Naive thymus-derived CD4-positive, alpha-beta T cell (primary cell): Measurements from ENCODE around the gene USP36. TPM values are rescaled to one million over a fixed set of nuclear protein-coding genes. Genes with fewer than 3 reads are reported as not detected.

Experiments used
- ATAC-seq: fragments of 150-1000 bp; cut with Tn5 transposase; 2 replicates; pipeline ENCODE4 v1.10.0; 2021; ENCODE audit warnings: mild to moderate bottlenecking, moderate library complexity
- CTCF ChIA-PET: fragments of 350-600 bp; sonication (Branson Sonifier 250); formaldehyde crosslinking; loops from one replicate; lab custom pipeline; 2021; ENCODE audit warnings: antibody characterized with exemption; lab: Charles Lee
- POLR2A ChIA-PET: fragments of 350-600 bp; sonication (Branson Sonifier 250); formaldehyde crosslinking; loops from one replicate; lab custom pipeline; 2021; ENCODE audit warnings: antibody characterized with exemption, inconsistent platforms; lab: Charles Lee
- DNase-seq, 9 donors: peaks; one replicate each; pipeline versions ENCODE4 v3.0.0 to v3.0.0-alpha.2; 2020 to 2022; ENCODE audit warnings: mixed read lengths in 1 of 9
- H3K27ac ChIP-seq: one replicate; pipeline ENCODE4 v1.7.0; 2013; ENCODE audit warnings: mild to moderate bottlenecking, low read depth, low read length, moderate library complexity
- H3K27me3 ChIP-seq, 2 donors: one replicate each; pipeline ENCODE4 v1.7.0; 2013; ENCODE audit warnings: low read length in 2 of 2, mild to moderate bottlenecking in 2 of 2, moderate library complexity in 2 of 2; ENCODE audit not compliant: control insufficient read depth in 2 of 2, insufficient read depth in 2 of 2
- H3K36me3 ChIP-seq, 3 experiments: 1 replicate in 2 of 3; 2 replicates in 1 of 3; pipeline ENCODE4 v1.7.0; 2013; ENCODE audit warnings: low read length in 3 of 3, mild to moderate bottlenecking in 3 of 3, moderate library complexity in 1 of 3; ENCODE audit not compliant: insufficient read depth in 3 of 3, control insufficient read depth in 2 of 3
- H3K4me1 ChIP-seq, 2 donors: one replicate each; pipeline ENCODE4 v1.7.0; 2013; ENCODE audit warnings: low read length in 2 of 2, mild to moderate bottlenecking in 2 of 2, moderate library complexity in 1 of 2; ENCODE audit not compliant: control insufficient read depth in 2 of 2, insufficient read depth in 2 of 2
- H3K4me3 ChIP-seq: 2 replicates; pipeline ENCODE4 v1.7.0; 2013; ENCODE audit warnings: mild to moderate bottlenecking, low read length
- H3K9me3 ChIP-seq, 3 experiments: 1 replicate in 2 of 3; 2 replicates in 1 of 3; pipeline ENCODE4 v1.7.0; 2013; ENCODE audit warnings: low read length in 3 of 3; ENCODE audit not compliant: control insufficient read depth in 2 of 3
- H3K27ac Mint-ChIP-seq, 9 donors: one replicate each; pipeline ENCODE4 v1.8.0; 2020 to 2022; ENCODE audit warnings: mixed read lengths in 9 of 9, mild to moderate bottlenecking in 8 of 9, moderate library complexity in 5 of 9, inconsistent platforms in 2 of 9
- H3K27me3 Mint-ChIP-seq, 5 donors: one replicate each; pipeline ENCODE4 v1.8.0; 2021 to 2022; ENCODE audit warnings: mixed read lengths in 5 of 5, mild to moderate bottlenecking in 1 of 5
- H3K36me3 Mint-ChIP-seq, 5 donors: one replicate each; pipeline ENCODE4 v1.8.0; 2020 to 2022; ENCODE audit warnings: mixed read lengths in 5 of 5, mild to moderate bottlenecking in 3 of 5, inconsistent platforms in 1 of 5
- H3K4me1 Mint-ChIP-seq, 7 donors: one replicate each; pipeline ENCODE4 v1.8.0; 2020 to 2022; ENCODE audit warnings: mixed read lengths in 7 of 7, mild to moderate bottlenecking in 3 of 7, inconsistent platforms in 1 of 7
- H3K4me3 Mint-ChIP-seq, 10 donors: one replicate each; pipeline ENCODE4 v1.8.0; 2020 to 2022; ENCODE audit warnings: mild to moderate bottlenecking in 10 of 10, mixed read lengths in 10 of 10, moderate library complexity in 6 of 10, inconsistent platforms in 2 of 10
- H3K9me3 Mint-ChIP-seq, 11 donors: one replicate each; pipeline ENCODE4 v1.8.0; 2020 to 2022; ENCODE audit warnings: mixed read lengths in 11 of 11, mild to moderate bottlenecking in 4 of 11, inconsistent platforms in 1 of 11, moderate library complexity in 1 of 11
- intact Hi-C, 2 donors: fragments of 100-400 bp; cut with micrococcal nuclease; formaldehyde crosslinking; loops; one replicate each; pipeline ENCODE4 v1.15.1; 2023
- polyA plus RNA-seq, 2 donors: library from polyadenylated mRNA; unstranded; fragments of 300-500 nt; fragmentation: Illumina TruSeq; gene quantifications; one replicate each; pipeline ENCODE4 v1.2.3, GENCODE V29; 2021
- total RNA-seq, 6 experiments: library from RNA in 5 of 6; stranded (reverse) in 5 of 6; gene quantifications; 1 replicate in 5 of 6; 2 replicates in 1 of 6; pipeline ENCODE4 v1.2.3 and lab custom pipeline; 2021 to 2026

USP36 gene
- total and polyA plus RNA-seq, 7 experiments from 2014 or later, result 37.4 to 414 (median 148) TPM

DNA sequence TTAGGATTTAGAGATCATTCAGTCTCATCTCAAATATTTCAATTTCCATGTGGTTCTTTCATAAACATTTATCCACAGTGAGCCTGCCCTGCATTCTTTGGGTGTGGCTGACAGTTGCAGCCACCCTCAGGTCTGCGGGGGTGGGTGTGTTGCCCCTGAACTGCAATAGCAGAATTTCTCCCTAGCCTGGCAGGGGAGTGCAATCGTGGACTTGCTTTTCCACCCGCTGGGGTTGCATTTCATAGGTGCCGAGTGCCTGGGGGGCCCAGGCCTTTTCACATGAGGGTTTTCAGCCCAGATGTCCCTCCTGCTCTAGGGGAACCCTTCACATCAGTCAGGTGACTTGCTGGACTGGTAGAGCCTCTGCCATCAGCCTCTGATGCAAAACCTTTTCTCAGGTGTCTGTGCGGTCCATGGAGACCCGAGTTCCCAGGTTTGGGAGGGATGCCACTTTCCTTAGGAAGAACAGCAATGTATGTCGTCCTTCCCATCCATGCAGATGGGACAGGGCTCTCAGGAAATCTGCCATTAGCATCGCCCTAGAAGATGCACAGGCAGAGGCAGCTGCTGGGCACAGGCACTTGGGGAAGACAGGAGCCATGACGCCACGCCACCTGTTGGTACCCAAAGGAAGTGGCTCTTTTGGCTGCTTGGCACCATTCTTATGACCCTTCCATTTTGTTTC, 2.4 kb upstream of the USP36 start:
- Mint-ChIP-seq H3K4me1 (peaks cover 23 to 40% (median 32%) of the 10 kb centered on the region in 7 donors), H3K27me3 (no peaks in the 10 kb centered on the region), H3K9me3 (peaks cover 0 to 4% (median 0%) of the 10 kb centered on the region in 11 donors), H3K36me3 (peaks cover 0 to 6% (median 3%) of the 10 kb centered on the region in 5 donors), H3K27ac (peak overlapping the region in 7 of 9 donors; percentile 80 to 100 (median 92)), H3K4me3 (peak overlapping the region in 4 of 10 donors; percentile 25 to 56 (median 32))
- ChIA-PET POLR2A (interaction anchor here (0.6 to 1.1 kb wide), 3 partner anchors 12 to 138 kb away, joined by 3 to 4 read pairs (median 3); no protein-coding TSS in a partner anchor), CTCF (interaction anchor here (0.6 to 1.5 kb wide), 7 partner anchors 23 to 398 kb away, joined by 3 to 6 read pairs (median 4); no protein-coding TSS in a partner anchor)
- Histone ChIP-seq H3K4me1 (peaks cover 18 to 26% of the 10 kb centered on the region in 2 donors), H3K27ac (no peak overlapping the region), H3K9me3 (no peaks in the 10 kb centered on the region), H3K36me3 (peaks cover 0 to 5% (median 2%) of the 10 kb centered on the region in 3 experiments), H3K4me3 (no peak overlapping the region), H3K27me3 (no peaks in the 10 kb centered on the region)
- ATAC-seq (no peak), DNase-seq (peak; percentile 32 to 71 (median 60))
- intact Hi-C loops, result loop anchor here (1.0 to 10.0 kb wide), 5 partner anchors 36 to 588 kb away; no protein-coding TSS in a partner anchor

GRCh38 chr17:78840530-78840779, 159 bp downstream of the USP36 start:
- intact Hi-C loops, result loop anchor here (1.0 to 10.0 kb wide), 11 partner anchors 21 to 882 kb away; partner anchors contain the start of genes CYTH1 (in 1 of the 2), TIMP2 (in 1 of the 2) and TNRC6C (in 1 of the 2)
- H3K4me3 ChIP-seq, result peak overlapping the region; percentile 80
- peaks cover 18 to 31% of the 10 kb centered on the region in 2 donors for H3K4me1 ChIP-seq
- peak overlapping the region; percentile 87 to 96 (median 91) for H3K4me3 Mint-ChIP-seq
- H3K9me3 Mint-ChIP-seq, result peaks cover 0 to 4% (median 0%) of the 10 kb centered on the region in 11 donors
- H3K36me3 ChIP-seq, result peaks cover 16 to 30% (median 23%) of the 10 kb centered on the region in 3 experiments
- no peaks in the 10 kb centered on the region for H3K27me3 Mint-ChIP-seq
- no peaks in the 10 kb centered on the region for H3K9me3 ChIP-seq
- H3K36me3 Mint-ChIP-seq, result peaks cover 9 to 26% (median 23%) of the 10 kb centered on the region in 5 donors
- H3K4me1 Mint-ChIP-seq, result peaks cover 38 to 65% (median 49%) of the 10 kb centered on the region in 7 donors
- H3K27me3 ChIP-seq, result no peaks in the 10 kb centered on the region
- POLR2A ChIA-PET, result interaction anchor here (0.7 to 1.1 kb wide), 8 partner anchors 17 to 395 kb away, joined by 3 to 5 read pairs (median 3); no protein-coding TSS in a partner anchor
- no peak for ATAC-seq
- peak overlapping the region; percentile 99 for H3K27ac ChIP-seq
- DNase-seq, result no peak
- CTCF ChIA-PET, result no interaction called here
- peak overlapping the region; percentile 90 to 100 (median 98) for H3K27ac Mint-ChIP-seq

DNA sequence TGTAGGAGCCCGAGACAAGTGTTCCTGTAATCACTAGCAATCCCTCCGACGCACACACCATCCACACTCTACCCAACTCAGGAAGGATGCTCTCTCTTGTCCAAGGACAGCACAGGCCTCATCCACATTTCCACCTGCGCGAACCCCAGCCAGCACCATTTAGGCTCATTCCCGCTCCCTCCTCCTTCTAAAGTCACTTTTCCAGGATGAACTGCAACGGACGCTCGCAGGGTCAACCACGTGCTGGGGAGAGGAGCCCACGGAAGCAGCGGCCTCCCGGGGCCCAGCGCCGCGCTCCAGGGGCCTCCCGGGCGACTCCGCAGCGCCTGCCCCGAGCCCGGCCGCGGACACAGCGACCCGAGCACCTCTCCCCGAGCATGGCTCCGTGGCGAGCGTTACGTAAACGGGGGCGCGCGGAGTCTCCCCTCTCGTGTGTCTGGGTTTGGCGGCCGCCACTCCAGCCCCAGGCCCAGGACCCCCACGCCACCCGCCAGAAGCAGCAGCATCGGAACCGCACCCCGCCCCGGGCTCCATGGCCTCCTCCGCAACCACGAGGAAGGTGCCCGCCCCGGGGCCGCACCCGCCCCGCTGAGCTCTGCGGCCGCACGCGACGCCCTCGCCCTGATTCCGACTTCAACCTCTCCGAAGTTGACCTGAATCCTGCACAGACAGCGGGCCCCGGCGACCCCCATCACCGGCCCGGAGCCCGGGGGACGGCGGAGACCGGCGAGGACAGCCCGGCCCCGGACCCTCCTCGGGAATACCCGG, 668 bp downstream of the USP36 start:
- Histone ChIP-seq H3K27me3 (no peaks in the 10 kb centered on the region), H3K9me3 (no peaks in the 10 kb centered on the region), H3K4me1 (peaks cover 18 to 31% of the 10 kb centered on the region in 2 donors), H3K36me3 (peaks cover 21 to 35% (median 28%) of the 10 kb centered on the region in 3 experiments), H3K4me3 (peak overlapping the region; percentile 80), H3K27ac (peak overlapping the region; percentile 99)
- ChIA-PET POLR2A (interaction anchor here (0.7 to 1.1 kb wide), 9 partner anchors 16 to 394 kb away, joined by 3 to 5 read pairs (median 3); no protein-coding TSS in a partner anchor), CTCF (no interaction called here)
- peaks cover 38 to 65% (median 49%) of the 10 kb centered on the region in 7 donors for H3K4me1 Mint-ChIP-seq
- intact Hi-C loops, result loop anchor here (1.0 to 10.0 kb wide), 11 partner anchors 21 to 881 kb away; partner anchors contain the start of genes CYTH1 (in 1 of the 2), TIMP2 (in 1 of the 2) and TNRC6C (in 1 of the 2)
- peaks cover 0 to 4% (median 0%) of the 10 kb centered on the region in 11 donors for H3K9me3 Mint-ChIP-seq
- DNase-seq (peak; percentile 40 to 69 (median 53)), ATAC-seq (peak; percentile 21)
- H3K27me3 Mint-ChIP-seq, result no peaks in the 10 kb centered on the region
- H3K27ac Mint-ChIP-seq, result peak overlapping the region; percentile 81 to 100 (median 93)
- H3K4me3 Mint-ChIP-seq, result peak overlapping the region; percentile 87 to 97 (median 95)
- H3K36me3 Mint-ChIP-seq, result peaks cover 9 to 27% (median 23%) of the 10 kb centered on the region in 5 donors

DNA sequence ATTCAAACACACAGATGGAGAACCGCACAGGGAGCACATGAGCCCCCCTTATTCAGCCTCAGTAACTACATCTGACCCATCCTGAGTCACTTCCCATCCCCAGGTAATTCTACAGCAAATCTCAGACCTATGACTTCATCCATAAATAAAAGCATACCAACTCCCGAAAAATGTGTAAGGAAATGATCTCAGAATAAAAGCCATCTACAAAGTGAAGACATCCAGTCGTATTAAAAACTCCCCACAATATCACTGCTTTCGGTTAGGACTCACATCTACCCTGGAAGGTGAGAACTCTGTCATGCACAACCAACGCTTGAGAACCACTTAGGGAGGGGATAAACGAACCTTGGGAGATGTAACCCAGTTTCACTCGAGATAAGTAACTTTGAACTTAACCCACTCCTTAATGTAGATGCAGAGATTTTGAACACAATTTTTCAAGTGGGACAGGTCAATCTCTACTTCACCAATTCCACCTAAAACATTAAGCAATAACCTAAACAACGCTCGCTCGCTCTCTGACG, 1.3 kb downstream of the USP36 start:
- Mint-ChIP-seq H3K27me3 (no peaks in the 10 kb centered on the region), H3K4me3 (peak overlapping the region; percentile 87 to 97 (median 95)), H3K4me1 (peaks cover 33 to 62% (median 48%) of the 10 kb centered on the region in 7 donors), H3K36me3 (peaks cover 9 to 28% (median 26%) of the 10 kb centered on the region in 5 donors), H3K27ac (peak overlapping the region; percentile 81 to 100 (median 93)), H3K9me3 (peaks cover 0 to 4% (median 0%) of the 10 kb centered on the region in 11 donors)
- no peaks in the 10 kb centered on the region for H3K27me3 ChIP-seq
- POLR2A ChIA-PET, result interaction anchor here (1.3 kb wide), 1 partner anchor 13 kb away, joined by 3 read pairs; no protein-coding TSS in a partner anchor
- CTCF ChIA-PET, result no interaction called here
- H3K27ac ChIP-seq, result peak overlapping the region; percentile 99
- intact Hi-C loops, result no loop called here
- ATAC-seq (no peak), DNase-seq (peak in 2 of 9 donors; percentile 36 to 38)
- peak overlapping the region; percentile 80 for H3K4me3 ChIP-seq
- H3K4me1 ChIP-seq, result peaks cover 18 to 31% of the 10 kb centered on the region in 2 donors
- H3K36me3 ChIP-seq, result peaks cover 21 to 41% (median 31%) of the 10 kb centered on the region in 3 experiments
- no peaks in the 10 kb centered on the region for H3K9me3 ChIP-seq

DNA sequence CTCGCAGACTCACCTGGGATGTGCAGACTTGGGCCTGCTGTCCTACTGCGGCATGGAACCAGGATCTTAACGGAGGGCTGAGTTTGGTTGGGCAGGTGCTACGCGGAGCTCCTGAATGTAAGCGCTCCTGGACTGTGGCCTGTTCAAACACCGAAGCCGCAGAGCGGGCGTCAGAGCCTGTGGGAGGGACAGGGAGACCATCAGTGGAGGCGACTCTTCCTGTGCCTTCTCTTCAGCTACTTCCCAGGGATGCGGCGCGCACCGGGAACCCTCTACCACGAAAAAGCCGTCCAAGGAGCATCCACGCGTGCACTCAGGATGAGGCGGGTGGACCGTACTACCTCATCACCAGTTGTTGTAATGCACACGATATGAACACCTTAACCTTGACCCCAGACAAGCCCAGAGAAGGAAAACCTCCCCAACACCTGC, 2.0 kb downstream of the USP36 start:
- ChIA-PET CTCF (no interaction called here), POLR2A (interaction anchor here (0.7 to 1.5 kb wide), 3 partner anchors 12 to 24 kb away, joined by 3 to 4 read pairs (median 3); no protein-coding TSS in a partner anchor)
- Mint-ChIP-seq H3K27ac (peak overlapping the region in 8 of 9 donors; percentile 81 to 100 (median 92)), H3K9me3 (peaks cover 0 to 4% (median 0%) of the 10 kb centered on the region in 11 donors), H3K36me3 (peaks cover 9 to 31% (median 28%) of the 10 kb centered on the region in 5 donors), H3K4me1 (peaks cover 29 to 58% (median 44%) of the 10 kb centered on the region in 7 donors), H3K4me3 (peak overlapping the region; percentile 87 to 97 (median 95)), H3K27me3 (no peaks in the 10 kb centered on the region)
- peak overlapping the region; percentile 99 for H3K27ac ChIP-seq
- H3K36me3 ChIP-seq, result peaks cover 27 to 48% (median 36%) of the 10 kb centered on the region in 3 experiments
- intact Hi-C loops, result no loop called here
- H3K4me3 ChIP-seq, result peak overlapping the region; percentile 80
- ATAC-seq (no peak), DNase-seq (no peak)
- H3K27me3 ChIP-seq, result no peaks in the 10 kb centered on the region
- H3K4me1 ChIP-seq, result peaks cover 18 to 31% of the 10 kb centered on the region in 2 donors
- H3K9me3 ChIP-seq, result no peaks in the 10 kb centered on the region
